ENCODE measurements around the gene FAM241A.

GRCh38 chr4:112109360-112110058, 35.7 kb upstream of the FAM241A start:
- TF ChIP-seq CTCF (conservative IDR thresholded peaks at IDR 0.05 in 1 of 2, IDR thresholded peaks at IDR 0.05 in 1 of 2; ENCODE audit: low read depth in 1 of 2, low read length in 2 of 2) (no peak), EZH2 (IDR thresholded peaks at IDR 0.05; ENCODE audit: low read length, missing control alignments) (no peak)
